ENCODE measurements around the gene ARIH2.

ARIH2 gene

GRCh38 chr3:48966876-48967361, 48.3 kb downstream of the ARIH2 start:
- in situ Hi-C loops (cut with HindIII; ENCODE audit: low sequenced_read_pairs) = no loop called here

DNA sequence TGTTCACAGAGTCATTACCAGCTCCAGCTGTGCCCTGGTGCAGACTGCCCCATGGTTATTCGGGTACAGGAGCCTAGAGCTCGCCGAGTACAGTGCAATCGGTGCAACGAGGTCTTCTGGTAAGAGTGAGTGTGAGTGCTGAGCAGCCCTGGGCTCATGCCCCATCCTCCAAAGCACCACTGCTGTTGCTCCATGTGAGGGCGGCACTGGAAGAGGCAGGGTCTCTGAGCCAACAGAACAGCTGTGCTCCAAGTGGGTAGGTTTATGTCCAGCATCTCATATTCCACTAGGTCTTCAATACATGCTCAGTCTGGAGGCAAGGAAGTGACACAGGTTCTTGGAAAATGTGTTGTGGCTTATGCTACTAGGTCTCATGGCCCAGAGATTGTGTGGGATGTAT, 51.9 kb downstream of the ARIH2 start:
- in situ Hi-C loops (cut with HindIII; ENCODE audit: low sequenced_read_pairs) = no loop called here

DNA sequence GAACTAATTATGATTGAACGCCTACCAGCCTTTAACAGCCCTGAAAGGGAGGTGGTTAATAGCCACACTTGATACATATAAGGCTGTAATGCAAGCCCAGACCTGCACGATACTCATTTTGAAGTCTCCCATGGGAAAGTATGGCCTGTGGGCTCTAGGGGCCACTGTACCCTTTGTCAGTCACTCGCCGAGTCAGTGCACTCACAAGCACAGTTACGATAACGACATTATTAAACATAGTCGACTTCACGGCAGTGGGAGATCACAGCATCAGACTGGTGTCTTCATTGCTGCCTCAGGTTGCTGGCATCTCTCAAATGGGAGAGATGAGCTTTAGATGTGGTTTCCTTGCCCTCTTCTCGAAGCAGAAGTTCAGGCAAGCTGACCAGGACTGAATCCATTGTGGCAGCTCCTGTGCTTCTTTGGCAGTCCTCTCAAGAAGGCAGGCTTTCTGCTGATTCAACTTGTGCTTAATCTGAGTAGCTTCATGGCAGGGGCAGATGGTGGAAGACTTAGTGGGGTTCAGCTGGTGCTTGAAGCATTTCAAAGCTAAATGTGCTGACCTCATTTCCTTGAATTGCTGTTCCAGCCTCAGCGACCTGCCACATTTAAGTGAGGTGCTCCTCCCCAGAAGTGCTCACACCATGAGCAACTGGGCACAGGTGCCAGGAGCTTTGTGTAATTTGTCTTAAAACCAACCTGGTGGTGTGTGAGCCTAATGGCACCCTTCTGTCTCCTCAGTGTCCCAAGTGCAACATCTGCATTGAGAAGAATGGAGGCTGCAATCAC, 55.6 kb downstream of the ARIH2 start:
- in situ Hi-C loops (cut with HindIII; ENCODE audit: low sequenced_read_pairs) = no loop called here

GRCh38 chr3:48979451-48979850, 60.8 kb downstream of the ARIH2 start:
- in situ Hi-C loops (cut with HindIII; ENCODE audit: low sequenced_read_pairs) = no loop called here

DNA sequence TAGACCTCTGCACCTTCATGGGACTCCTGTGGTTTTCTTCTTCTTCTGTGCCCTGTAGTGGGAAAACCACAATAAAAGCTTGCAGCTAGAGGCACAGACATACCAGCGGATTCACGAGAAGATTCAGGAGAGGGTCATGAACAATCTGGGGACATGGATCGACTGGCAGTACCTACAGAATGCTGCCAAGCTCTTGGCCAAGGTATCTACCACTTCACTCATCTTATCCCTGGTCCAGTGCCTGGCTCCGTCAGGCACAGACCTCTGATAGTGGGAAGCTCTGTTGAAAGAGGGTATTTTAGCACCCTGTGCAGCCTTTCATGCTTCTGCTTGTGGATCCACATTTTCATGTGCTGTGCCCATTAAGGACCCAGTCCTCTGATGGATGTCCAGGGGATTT, 61.7 kb downstream of the ARIH2 start:
- in situ Hi-C loops (cut with HindIII; ENCODE audit: low sequenced_read_pairs) = no loop called here

DNA sequence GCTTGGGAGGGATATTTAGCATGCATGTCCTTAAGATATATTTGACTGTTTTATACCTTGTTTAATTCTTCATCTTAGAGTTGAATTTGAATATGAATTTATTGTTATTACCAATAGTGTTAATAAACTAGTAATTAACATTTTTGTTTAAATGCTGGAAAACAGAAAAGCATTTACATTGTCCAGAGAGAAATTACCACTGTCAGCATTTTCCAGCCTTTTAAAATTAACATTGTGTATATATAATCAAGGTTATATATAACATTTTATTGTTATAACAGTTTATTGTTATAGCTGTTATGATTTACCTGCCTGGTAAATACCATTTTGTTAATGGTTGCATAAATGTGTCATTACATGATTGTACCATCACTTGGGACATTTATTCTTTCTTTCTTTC, 63.4 kb downstream of the ARIH2 start:
- in situ Hi-C loops (cut with HindIII; ENCODE audit: low sequenced_read_pairs) = no loop called here

DNA sequence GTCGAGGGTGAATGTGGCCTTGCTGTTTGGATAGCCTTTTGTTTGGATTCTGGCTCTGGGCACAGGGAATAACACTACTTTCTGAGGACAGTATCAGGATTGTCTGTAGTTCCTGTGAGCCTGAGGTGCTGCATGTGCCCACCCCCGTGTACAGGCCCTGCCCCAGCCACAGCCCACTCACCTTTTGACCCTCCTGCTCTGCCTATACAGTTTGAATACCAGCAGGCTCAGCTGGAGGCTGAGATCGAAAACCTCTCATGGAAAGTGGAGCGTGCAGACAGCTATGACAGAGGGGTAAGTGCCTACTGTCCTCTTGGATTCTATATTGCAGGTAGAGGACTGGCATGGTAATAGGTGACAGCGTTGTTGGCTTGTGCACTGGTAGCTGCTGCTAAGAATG, 64.0 kb downstream of the ARIH2 start:
- in situ Hi-C loops (cut with HindIII; ENCODE audit: low sequenced_read_pairs) = no loop called here

DNA sequence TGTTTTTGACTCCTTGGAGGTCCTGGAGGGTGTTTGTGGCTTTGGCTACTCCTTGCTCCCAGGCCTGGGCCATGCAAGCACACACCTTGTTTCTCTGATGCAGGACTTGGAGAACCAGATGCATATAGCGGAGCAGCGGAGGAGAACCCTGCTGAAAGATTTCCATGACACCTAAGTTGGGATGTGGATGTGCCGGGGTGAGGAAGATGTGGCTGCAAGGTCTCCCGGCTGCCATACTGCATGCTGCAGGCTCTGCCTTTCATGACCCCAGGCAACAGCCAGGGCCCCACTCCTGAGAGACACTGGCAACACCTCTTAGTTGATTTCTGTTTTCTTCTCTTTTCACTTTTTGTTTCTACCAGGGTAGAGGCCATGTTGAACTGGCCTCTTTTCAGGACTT, 64.5 kb downstream of the ARIH2 start:
- in situ Hi-C loops (cut with HindIII; ENCODE audit: low sequenced_read_pairs) = no loop called here

GRCh38 chr3:48984663-48985062, 66.0 kb downstream of the ARIH2 start:
- in situ Hi-C loops (cut with HindIII; ENCODE audit: low sequenced_read_pairs) = no loop called here

DNA sequence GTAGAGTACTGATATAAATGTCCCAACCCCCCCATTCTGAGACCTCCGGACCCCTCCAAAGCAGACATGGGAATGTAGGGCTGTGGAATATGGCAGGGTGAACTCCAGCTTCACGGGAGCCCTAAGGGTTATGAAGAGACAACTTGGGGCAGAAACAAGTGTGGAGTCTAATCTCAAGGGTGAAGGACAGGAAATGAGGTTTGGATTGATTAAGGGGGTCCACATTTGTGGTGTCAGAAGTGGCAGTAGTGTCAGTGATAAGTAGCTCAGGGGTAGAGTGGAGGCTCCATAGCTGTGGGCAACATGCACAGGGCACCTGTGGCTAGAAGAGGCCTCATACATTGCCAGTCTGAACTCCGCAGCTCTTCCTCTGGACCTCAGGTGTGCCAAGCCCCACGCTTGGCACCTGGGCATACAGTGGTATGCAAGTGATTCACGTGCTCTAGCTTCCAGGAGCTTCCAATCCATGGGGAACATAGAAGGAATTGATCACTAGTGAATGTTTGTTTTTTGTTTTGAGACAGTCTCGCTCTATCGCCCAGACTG, 67.3 kb downstream of the ARIH2 start:
- in situ Hi-C loops (cut with HindIII; ENCODE audit: low sequenced_read_pairs) = no loop called here

DNA sequence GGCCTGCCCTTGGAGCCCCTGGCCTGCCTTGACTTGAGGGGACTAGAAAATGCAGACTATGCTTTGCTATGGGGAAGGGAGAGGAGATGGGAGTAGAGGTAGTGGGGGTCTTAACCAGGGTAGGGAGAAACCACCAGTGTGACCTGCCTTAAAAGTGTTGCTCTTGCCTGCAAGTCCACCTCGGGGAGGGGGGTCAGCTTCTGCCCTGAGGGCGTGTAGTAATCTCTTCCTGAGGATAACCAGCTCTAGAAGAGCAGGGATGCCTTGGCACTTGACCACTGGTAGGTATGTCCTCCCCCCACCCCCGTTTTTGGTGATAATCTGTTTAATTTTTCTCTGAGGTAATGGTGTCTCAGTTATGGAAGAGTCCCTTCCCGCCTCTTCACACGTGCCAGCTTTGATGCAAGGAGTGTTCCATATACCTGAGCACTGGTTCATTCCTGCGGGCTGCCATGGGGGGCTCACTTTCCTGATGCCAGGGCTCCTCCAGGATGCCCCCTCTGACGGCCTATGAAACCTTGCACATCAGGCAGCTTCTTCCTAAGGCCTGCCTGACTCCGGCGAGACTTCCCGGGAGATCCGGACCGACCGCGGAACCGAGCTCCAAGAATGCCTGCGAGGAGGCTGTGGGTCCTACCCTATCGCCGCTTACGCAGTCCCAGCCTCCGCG, 70.6 kb downstream of the ARIH2 start:
- in situ Hi-C loops (cut with HindIII; ENCODE audit: low sequenced_read_pairs) = no loop called here

GRCh38 chr3:48989796-48990635, 71.4 kb downstream of the ARIH2 start, which contains the start of gene P4HTM:
Gene P4HTM (plus strand): TSS chr3:48990241. CDS start chr3:48990257, 16 bp downstream.
- in situ Hi-C loops (cut with HindIII; ENCODE audit: low sequenced_read_pairs) = no loop called here

DNA sequence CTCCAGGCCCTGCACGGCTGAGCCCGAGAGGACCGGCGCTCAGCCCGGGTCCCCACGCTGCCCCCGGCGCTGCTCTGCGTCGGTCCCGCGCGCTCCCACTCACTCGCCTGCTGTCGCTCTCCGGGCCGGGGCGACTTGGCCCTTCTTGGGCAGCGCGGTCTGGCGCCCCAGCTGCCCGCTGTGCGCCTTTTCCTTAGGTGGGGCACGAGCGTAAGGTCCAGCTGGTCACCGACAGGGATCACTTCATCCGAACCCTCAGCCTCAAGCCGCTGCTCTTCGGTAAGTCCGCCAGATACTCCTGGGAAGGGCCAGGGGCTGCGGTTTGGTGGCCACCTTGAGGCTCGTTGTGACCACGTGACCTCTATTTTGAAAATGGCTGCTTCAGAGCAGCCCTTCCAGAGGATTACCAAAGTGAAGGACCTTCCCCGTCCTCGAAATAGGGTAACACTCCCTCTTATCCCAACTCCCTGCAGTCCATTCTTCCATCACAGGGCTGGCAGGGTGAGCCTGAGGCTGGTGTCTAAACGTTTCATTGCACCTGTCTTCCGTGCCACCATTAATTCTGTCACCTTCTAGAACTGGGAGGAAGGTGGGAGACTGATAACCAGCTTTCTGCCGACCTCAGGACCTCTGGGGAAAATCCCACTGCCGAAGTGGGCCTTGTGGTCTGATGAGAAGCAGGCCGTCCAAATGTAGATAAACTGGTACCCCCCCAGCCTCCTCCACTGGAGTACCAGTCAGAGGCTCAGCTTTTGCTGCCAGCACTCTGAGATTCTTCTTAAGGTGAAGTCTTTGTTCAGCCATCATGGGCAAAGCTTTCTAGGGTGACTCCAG, 72.2 kb downstream of the ARIH2 start:
- in situ Hi-C loops (cut with HindIII; ENCODE audit: low sequenced_read_pairs) = no loop called here

DNA sequence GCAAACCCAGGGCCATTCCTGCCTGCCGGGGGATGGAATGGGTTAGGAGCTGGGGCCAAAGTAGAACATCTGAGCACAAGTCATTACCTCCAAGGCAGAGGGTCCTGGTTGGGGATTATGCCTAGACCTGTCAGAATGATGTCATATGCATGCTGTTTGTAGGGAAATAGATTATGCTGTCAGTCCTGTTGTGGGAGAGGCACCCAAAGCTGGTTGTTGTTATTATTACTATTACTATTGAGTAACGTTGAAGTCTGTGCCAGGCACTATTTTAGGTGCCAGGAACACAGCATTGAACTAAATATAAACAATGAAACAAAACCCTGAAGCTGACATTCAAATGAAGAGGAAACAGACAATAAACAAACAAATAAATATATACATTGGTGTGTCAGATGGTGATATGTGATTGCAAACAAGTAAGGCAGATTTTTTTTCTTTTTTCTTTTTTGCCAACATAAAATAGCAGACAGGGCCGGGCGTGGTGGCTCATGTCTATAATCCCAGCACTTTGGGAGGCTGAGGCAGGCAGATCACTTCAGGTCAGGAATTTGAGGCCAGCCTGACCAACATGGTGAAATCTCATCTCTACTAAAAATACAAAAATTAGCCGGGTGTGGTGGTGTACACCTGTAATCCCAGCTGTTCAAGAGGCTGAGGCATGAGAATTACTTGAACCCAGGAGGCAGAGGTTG, 73.4 kb downstream of the ARIH2 start:
- in situ Hi-C loops (cut with HindIII; ENCODE audit: low sequenced_read_pairs) = no loop called here

- in situ Hi-C loops (cut with HindIII; ENCODE audit: low sequenced_read_pairs) = no loop called here
Measured at GRCh38 chr3:48993834-48994233, 75.2 kb downstream of the ARIH2 start.

- in situ Hi-C loops (cut with HindIII; ENCODE audit: low sequenced_read_pairs) = no loop called here
Measured at GRCh38 chr3:48996640-48997039, 78.0 kb downstream of the ARIH2 start.

GRCh38 chr3:48997102-48997635, 78.5 kb downstream of the ARIH2 start:
- in situ Hi-C loops (cut with HindIII; ENCODE audit: low sequenced_read_pairs) = no loop called here

GRCh38 chr3:48997714-48998637, 79.3 kb downstream of the ARIH2 start:
- in situ Hi-C loops (cut with HindIII; ENCODE audit: low sequenced_read_pairs) = no loop called here
